Panc1 (cell line): Measurements from ENCODE around the gene TEX51. TPM values are rescaled to one million over a fixed set of nuclear protein-coding genes. Genes with fewer than 3 reads are reported as not detected.

Experiments used
- ATAC-seq: fragments of 200-7000 bp; cut with Tn5 transposase; 2 replicates; pipeline ENCODE4 v1.9.1; 2020; ENCODE audit warnings: mild to moderate bottlenecking, moderate library complexity
- BruUV-seq: library from RNA; stranded (reverse); fragments of 400-500 nt; replicated peaks from 2 replicates; lab custom pipeline; 2021; lab: Mats Ljungman, UMichigan
- CTCF ChIA-PET: fragments of 300-600 bp; sonication (Branson Sonifier 250); formaldehyde crosslinking; loops from one replicate; lab custom pipeline; 2022; ENCODE audit warnings: antibody characterized with exemption; lab: Charles Lee
- POLR2A ChIA-PET: fragments of 300-600 bp; sonication (Branson Sonifier 250); formaldehyde crosslinking; loops from one replicate; lab custom pipeline; 2022; ENCODE audit warnings: antibody characterized with exemption; lab: Charles Lee
- DNase-seq: peaks from one replicate; pipeline ENCODE4 v3.0.0-alpha.2; 2010; ENCODE audit warnings: low read depth, low spot score
- H3K27ac ChIP-seq: 2 replicates; pipeline ENCODE4 v1.5.1; 2011; ENCODE audit warnings: mild to moderate bottlenecking, low read length, inconsistent platforms
- H3K27me3 ChIP-seq: fragments of 200-500 bp; sonication (Bioruptor generic); 2 replicates; pipeline ENCODE4 v1.6.0; 2014; ENCODE audit warnings: low read length, inconsistent platforms; ENCODE audit not compliant: control insufficient read depth, insufficient read depth
- H3K36me3 ChIP-seq: fragments of 200-500 bp; sonication (Bioruptor generic); 2 replicates; pipeline ENCODE4 v1.5.1; 2014; ENCODE audit warnings: inconsistent platforms, mild to moderate bottlenecking, low read length, moderate library complexity; ENCODE audit not compliant: control insufficient read depth, insufficient read depth
- H3K4me1 ChIP-seq: 2 replicates; pipeline ENCODE4 v1.5.1; 2011; ENCODE audit warnings: inconsistent platforms, mild to moderate bottlenecking, low read length, moderate library complexity; ENCODE audit not compliant: control insufficient read depth, insufficient read depth
- H3K4me3 ChIP-seq, 2 experiments: 2 replicates each; pipeline ENCODE4 v1.5.1; 2011 to 2012; ENCODE audit warnings: low read depth in 2 of 2, low read length in 2 of 2, mild to moderate bottlenecking in 2 of 2, inconsistent platforms in 1 of 2, moderate library complexity in 1 of 2
- H3K9me3 ChIP-seq: fragments of 200-500 bp; sonication (Bioruptor generic); 2 replicates; pipeline ENCODE4 v1.5.1; 2014; ENCODE audit warnings: low read depth, mild to moderate bottlenecking, inconsistent platforms, low read length, moderate library complexity; ENCODE audit not compliant: control insufficient read depth, insufficient read depth
- CTCF ChIP-seq: fragments of 450-650 bp; IDR thresholded peaks from 2 replicates; pipeline ENCODE4 v1.5.1; 2017; ENCODE audit warnings: mild to moderate bottlenecking
- TCF7L2 ChIP-seq: IDR thresholded peaks from 2 replicates; pipeline ENCODE4 v1.6.1; 2011; ENCODE audit warnings: mild to moderate bottlenecking, low read depth, low read length, inconsistent platforms
- in situ Hi-C: cut with HindIII; loops from 2 replicates; pipeline ENCODE4 v1.10.0; 2016; ENCODE audit warnings: low sequenced_read_pairs, low pct_unique_long_range_greater_than_20kb
- intact Hi-C: fragments of 100-400 bp; cut with micrococcal nuclease; formaldehyde crosslinking; loops from one replicate; pipeline ENCODE4 v1.10.0; 2022; ENCODE audit not compliant: unreplicated experiment
- total RNA-seq: library from RNA; stranded (reverse); gene quantifications from one replicate; pipeline ENCODE4 v1.2.1, GENCODE V29; 2021; ENCODE audit not compliant: unreplicated experiment
- TF ChIP-seq, protein P1 (sequence below), 2 experiments: IDR thresholded peaks; 2 replicates each; pipeline ENCODE4 v1.6.1; 2011 to 2012; ENCODE audit warnings: low read depth in 2 of 2, control low read depth in 1 of 2, low read length in 1 of 2, mild to moderate bottlenecking in 1 of 2, moderate library complexity in 1 of 2; ENCODE audit not compliant: insufficient read depth in 1 of 2

TEX51 gene
- total RNA-seq, 1 experiment from 2014 or later: not detected

GRCh38 chr2:126894585-126895182, 4.0 kb upstream of the TEX51 start:
- BruUV-seq: no TSS peak
- no peak for TF ChIP-seq TCF7L2
- Histone ChIP-seq H3K4me1 (no peaks in the 10 kb centered on the region), H3K4me3 (no peak overlapping the region), H3K36me3 (no peaks in the 10 kb centered on the region), H3K9me3 (no peaks in the 10 kb centered on the region), H3K27me3 (no peaks in the 10 kb centered on the region; the same call in 1 of the 2 replicates), H3K27ac (no peak overlapping the region)
- CTCF ChIA-PET: no interaction called here
- POLR2A ChIA-PET: no interaction called here
- no peak for ATAC-seq
- DNase-seq: no peak
- intact Hi-C loops: no loop called here
- in situ Hi-C loops: no loop called here

- no TSS peak for BruUV-seq
- intact Hi-C loops: no loop called here
- CTCF ChIA-PET: no interaction called here
Observed at GRCh38 chr2:126895336-126895735, 3.4 kb upstream of the TEX51 start.

More at GRCh38 chr2:126895336-126895735, 3.4 kb upstream of the TEX51 start:
- in situ Hi-C loops: no loop called here
- no peak overlapping the region for H3K4me3 ChIP-seq
- no peak for DNase-seq
- POLR2A ChIA-PET: no interaction called here
- H3K27ac ChIP-seq: no peak overlapping the region
- TF ChIP-seq, protein P1, sequence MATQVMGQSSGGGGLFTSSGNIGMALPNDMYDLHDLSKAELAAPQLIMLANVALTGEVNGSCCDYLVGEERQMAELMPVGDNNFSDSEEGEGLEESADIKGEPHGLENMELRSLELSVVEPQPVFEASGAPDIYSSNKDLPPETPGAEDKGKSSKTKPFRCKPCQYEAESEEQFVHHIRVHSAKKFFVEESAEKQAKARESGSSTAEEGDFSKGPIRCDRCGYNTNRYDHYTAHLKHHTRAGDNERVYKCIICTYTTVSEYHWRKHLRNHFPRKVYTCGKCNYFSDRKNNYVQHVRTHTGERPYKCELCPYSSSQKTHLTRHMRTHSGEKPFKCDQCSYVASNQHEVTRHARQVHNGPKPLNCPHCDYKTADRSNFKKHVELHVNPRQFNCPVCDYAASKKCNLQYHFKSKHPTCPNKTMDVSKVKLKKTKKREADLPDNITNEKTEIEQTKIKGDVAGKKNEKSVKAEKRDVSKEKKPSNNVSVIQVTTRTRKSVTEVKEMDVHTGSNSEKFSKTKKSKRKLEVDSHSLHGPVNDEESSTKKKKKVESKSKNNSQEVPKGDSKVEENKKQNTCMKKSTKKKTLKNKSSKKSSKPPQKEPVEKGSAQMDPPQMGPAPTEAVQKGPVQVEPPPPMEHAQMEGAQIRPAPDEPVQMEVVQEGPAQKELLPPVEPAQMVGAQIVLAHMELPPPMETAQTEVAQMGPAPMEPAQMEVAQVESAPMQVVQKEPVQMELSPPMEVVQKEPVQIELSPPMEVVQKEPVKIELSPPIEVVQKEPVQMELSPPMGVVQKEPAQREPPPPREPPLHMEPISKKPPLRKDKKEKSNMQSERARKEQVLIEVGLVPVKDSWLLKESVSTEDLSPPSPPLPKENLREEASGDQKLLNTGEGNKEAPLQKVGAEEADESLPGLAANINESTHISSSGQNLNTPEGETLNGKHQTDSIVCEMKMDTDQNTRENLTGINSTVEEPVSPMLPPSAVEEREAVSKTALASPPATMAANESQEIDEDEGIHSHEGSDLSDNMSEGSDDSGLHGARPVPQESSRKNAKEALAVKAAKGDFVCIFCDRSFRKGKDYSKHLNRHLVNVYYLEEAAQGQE (IDR thresholded peaks at IDR 0.05; ENCODE audit: insufficient read depth in 1 of 2, low read depth in 2 of 2, low read length in 1 of 2): no peak
- TF ChIP-seq CTCF: no peak
- ATAC-seq: no peak
- no peaks in the 10 kb centered on the region for H3K9me3 ChIP-seq
- no peaks in the 10 kb centered on the region; the same call in 1 of the 2 replicates for H3K27me3 ChIP-seq
- H3K36me3 ChIP-seq: no peaks in the 10 kb centered on the region
- H3K4me1 ChIP-seq: no peaks in the 10 kb centered on the region
